ENCODE measurements around the gene F2.

Gene F2

DNA sequence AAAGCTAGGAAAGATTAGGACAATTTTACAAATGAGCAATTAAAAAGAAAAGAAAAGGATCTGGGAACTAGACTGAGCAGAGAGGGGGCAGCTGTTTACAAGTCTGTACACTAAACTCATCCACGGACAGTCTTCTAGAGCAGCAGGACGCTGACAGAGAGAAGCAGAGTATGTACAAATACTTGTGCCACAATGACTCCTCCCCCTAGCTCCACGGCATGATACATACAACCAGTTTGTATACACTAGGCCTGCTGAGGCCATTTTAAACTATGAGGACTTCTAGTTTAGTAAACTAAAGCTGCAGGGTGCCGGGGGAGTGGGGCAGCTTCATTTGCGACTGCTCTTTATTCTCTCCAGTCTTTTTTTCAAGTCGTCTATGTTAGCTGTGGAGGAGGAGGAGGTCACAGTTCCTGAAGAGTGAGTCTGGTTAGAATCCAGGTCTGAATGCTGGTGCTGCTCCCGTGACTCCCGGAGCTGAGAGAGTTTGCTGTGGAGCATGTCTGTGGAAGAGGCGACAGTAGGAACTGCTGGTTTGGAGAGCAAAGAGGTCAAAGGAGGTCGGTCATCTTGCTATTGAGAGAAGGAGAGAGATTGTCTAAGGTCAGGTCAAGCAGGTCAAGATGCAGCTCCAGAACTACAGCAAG, 24.8 kb downstream of the F2 start:
- Mint-ChIP-seq H3K36me3 (ENCODE audit: insufficient read depth) (peaks cover 33% of the 10 kb centered on the region), H3K27ac (ENCODE audit: low read depth) (no peak overlapping the region)
- no peak for ATAC-seq (replicated peaks; ENCODE audit: extremely low read depth, poor library complexity, severe bottlenecking)

DNA sequence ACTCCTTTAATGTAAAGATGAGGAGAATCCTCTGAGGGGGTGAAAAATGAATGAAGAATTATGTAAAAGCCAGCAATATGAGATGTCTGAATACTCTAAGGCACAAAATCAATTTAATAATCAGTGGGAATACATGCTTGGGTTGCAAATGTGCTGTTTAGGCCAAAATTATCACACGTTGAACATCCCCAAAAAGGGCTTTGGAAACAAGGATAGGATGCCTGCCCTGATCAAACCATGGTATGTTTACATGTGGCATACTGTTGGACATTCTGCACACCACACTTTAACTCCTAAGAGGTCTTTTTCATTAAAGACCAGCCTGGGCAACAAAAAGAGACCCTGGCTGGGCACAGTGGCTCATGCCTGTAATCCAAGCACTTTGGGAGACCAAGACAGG, 26.3 kb downstream of the F2 start:
- Mint-ChIP-seq H3K36me3 (ENCODE audit: insufficient read depth) (peaks cover 45% of the 10 kb centered on the region), H3K4me1 (no peaks in the 10 kb centered on the region), H3K4me3 (no peak overlapping the region), H3K27me3 (no peaks in the 10 kb centered on the region), H3K27ac (ENCODE audit: low read depth) (no peak overlapping the region), H3K9me3 (no peaks in the 10 kb centered on the region)
- ATAC-seq (replicated peaks; ENCODE audit: extremely low read depth, poor library complexity, severe bottlenecking) (no peak), DNase-seq (ENCODE audit: low spot score in 2 of 2) (no peak)

More for the DNA sequence above, 24.8 kb downstream of the F2 start:
- Mint-ChIP-seq H3K27me3 (no peaks in the 10 kb centered on the region), H3K9me3 (no peaks in the 10 kb centered on the region), H3K4me3 (no peak overlapping the region), H3K4me1 (no peaks in the 10 kb centered on the region)
- DNase-seq (ENCODE audit: low spot score in 2 of 2) = no peak

DNA sequence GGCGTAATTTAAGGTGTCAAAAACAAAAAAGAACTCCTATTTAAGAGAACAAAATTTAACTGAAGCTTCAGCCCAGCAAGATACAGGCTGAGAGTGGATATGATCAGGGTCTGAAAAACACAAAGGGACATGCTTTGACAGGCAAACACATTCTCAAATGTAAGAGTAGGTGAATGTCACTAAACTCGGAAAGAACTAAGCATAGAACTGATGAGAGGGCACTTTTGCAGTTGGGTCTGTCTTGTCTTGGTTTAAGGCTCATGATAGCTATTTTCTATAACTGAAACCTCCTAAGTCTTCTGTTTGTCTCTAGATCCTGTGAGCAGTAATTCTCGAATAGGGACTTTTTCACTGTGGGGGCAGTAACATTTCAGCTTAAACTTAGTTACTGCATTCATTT, 27.0 kb downstream of the F2 start:
- no peaks in the 10 kb centered on the region for H3K4me1 Mint-ChIP-seq
- peaks cover 48% of the 10 kb centered on the region for H3K36me3 Mint-ChIP-seq (ENCODE audit: insufficient read depth)

DNA sequence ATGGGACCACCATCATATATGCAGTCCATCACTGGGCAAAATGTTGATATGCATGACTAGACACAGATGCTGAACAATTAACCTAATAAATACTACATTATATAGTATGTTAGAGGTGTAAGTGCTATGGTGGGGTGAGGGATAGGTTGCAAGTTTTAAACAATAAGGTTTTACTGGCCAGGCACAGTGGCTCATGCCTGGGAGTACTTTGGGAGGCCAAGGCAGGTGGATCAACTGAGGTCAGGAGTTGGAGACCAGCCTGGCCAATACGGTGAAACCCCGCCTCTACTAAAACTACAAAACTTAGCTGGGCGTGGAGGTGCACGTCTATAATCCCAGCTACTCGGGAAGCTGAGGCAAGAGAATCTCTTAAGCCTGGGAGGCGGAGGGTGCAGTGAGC, 28.1 kb downstream of the F2 start:
- Mint-ChIP-seq H3K9me3 (no peaks in the 10 kb centered on the region), H3K27ac (ENCODE audit: low read depth) (peak overlapping the region; percentile 5), H3K4me1 (no peaks in the 10 kb centered on the region), H3K4me3 (no peak overlapping the region), H3K36me3 (ENCODE audit: insufficient read depth) (peaks cover 51% of the 10 kb centered on the region), H3K27me3 (no peaks in the 10 kb centered on the region)
- ATAC-seq (replicated peaks; ENCODE audit: extremely low read depth, poor library complexity, severe bottlenecking) (no peak), DNase-seq (ENCODE audit: low spot score in 2 of 2) (no peak)

More for the DNA sequence above, 27.0 kb downstream of the F2 start:
- Mint-ChIP-seq H3K4me3 (no peak overlapping the region), H3K27me3 (no peaks in the 10 kb centered on the region), H3K9me3 (no peaks in the 10 kb centered on the region), H3K27ac (ENCODE audit: low read depth) (no peak overlapping the region)
- DNase-seq (ENCODE audit: low spot score in 2 of 2) (no peak), ATAC-seq (replicated peaks; ENCODE audit: extremely low read depth, poor library complexity, severe bottlenecking) (no peak)

DNA sequence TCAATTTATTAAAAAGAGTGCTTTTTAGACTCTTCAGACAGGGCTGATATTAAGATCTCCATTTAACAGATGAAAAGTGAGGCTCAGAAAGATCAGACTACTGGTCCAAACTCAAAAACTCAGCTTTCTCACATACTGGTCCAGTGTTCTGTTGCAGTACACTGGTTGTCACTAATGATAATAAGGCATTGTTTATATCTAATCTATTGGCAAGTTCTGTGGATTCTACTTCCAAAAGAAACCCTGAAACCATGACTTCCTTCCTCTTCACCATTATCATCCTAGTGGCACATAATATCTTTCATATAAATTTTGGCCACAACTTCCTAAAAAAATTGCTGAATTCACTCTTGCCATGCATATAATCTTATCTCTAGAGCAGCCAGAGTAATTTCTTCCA, 36.9 kb downstream of the F2 start:
- Mint-ChIP-seq H3K4me3 (no peak overlapping the region), H3K9me3 (no peaks in the 10 kb centered on the region), H3K4me1 (no peaks in the 10 kb centered on the region), H3K27ac (ENCODE audit: low read depth) (no peak overlapping the region), H3K36me3 (ENCODE audit: insufficient read depth) (peaks cover 73% of the 10 kb centered on the region), H3K27me3 (no peaks in the 10 kb centered on the region)
- ATAC-seq (replicated peaks; ENCODE audit: extremely low read depth, poor library complexity, severe bottlenecking) (no peak), DNase-seq (ENCODE audit: low spot score in 2 of 2) (no peak)

DNA sequence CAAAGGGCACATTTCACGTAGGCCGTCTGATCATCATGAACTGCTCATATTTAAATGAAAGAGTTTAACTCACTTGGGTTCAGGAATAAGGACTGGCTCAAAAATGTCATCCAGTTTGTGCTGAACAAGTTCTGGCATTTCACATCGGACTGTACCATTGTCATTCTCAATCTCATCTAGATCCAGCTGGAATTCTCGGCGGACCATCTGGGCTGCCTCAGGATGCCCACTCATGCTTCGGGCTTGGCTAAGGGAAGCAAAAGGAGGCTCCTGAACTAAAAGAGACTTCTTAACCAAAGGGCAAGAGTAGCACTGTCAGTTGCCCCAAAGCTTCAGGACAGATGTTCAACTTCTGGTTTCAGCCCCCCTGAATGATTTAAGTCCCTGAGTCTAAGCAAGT, 40.2 kb downstream of the F2 start:
- Mint-ChIP-seq H3K36me3 (ENCODE audit: insufficient read depth) (peaks cover 64% of the 10 kb centered on the region), H3K4me3 (no peak overlapping the region), H3K27ac (ENCODE audit: low read depth) (no peak overlapping the region), H3K9me3 (no peaks in the 10 kb centered on the region), H3K27me3 (no peaks in the 10 kb centered on the region), H3K4me1 (no peaks in the 10 kb centered on the region)
- no peak for DNase-seq (ENCODE audit: low spot score in 2 of 2)
- ATAC-seq (replicated peaks; ENCODE audit: extremely low read depth, poor library complexity, severe bottlenecking) = no peak

DNA sequence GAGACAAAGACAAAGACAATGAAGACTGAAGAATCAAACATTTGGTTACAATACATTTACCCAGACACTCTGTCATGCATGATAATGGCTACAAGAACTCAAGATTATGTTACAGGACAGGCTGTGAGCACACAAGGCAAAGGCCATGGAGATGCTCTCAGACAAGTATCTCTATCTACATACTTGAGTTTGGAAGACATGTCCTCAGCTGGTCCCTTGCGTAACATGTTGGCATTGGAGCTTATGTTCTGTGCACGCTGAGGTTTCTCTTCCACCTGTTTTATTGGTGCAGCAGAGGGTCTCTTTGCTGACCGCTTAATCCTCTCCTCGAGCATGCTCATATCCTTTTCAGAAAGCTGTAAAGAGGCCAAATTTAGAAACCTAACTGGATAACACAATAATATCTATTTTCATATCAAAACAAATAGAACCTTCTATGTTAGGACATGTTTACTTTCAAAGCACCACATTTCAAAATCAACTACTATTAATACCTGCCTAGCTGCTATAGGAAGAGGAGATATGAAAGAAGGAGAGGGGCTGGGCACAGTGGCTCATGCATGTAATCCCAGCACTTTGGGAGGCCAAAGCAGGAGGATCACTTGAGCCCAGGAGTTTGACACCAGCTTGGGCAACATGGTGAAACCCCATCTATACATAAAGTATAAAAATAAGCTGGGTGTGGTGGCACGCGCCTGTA, 41.6 kb downstream of the F2 start:
- ATAC-seq (replicated peaks; ENCODE audit: extremely low read depth, poor library complexity, severe bottlenecking) (no peak), DNase-seq (ENCODE audit: low spot score in 2 of 2) (no peak)
- H3K4me1 Mint-ChIP-seq = no peaks in the 10 kb centered on the region
- no peaks in the 10 kb centered on the region for H3K27me3 Mint-ChIP-seq
- H3K27ac Mint-ChIP-seq (ENCODE audit: low read depth) = no peak overlapping the region
- no peak overlapping the region for H3K4me3 Mint-ChIP-seq
- peaks cover 56% of the 10 kb centered on the region for H3K36me3 Mint-ChIP-seq (ENCODE audit: insufficient read depth)
- no peaks in the 10 kb centered on the region for H3K9me3 Mint-ChIP-seq

DNA sequence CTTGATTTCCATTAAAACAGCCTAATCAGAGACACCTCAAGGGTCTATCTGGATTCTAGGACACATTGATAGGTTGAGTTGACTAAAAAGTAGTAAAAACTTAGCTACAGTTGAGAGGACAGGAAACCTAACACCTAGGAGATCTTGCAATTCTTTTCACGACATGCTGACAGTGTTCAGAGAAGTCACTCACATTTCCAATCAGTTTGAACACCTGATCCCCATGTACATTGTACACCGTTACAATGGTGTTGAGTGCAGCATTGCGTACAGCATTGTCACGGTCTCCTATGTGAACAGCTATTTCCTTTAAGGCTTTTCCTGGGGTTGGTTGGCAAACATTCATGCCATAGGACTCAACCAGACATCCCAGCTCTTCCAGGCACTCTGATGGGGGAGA, 42.8 kb downstream of the F2 start:
- Mint-ChIP-seq H3K9me3 (no peaks in the 10 kb centered on the region), H3K36me3 (ENCODE audit: insufficient read depth) (peaks cover 52% of the 10 kb centered on the region)

DNA sequence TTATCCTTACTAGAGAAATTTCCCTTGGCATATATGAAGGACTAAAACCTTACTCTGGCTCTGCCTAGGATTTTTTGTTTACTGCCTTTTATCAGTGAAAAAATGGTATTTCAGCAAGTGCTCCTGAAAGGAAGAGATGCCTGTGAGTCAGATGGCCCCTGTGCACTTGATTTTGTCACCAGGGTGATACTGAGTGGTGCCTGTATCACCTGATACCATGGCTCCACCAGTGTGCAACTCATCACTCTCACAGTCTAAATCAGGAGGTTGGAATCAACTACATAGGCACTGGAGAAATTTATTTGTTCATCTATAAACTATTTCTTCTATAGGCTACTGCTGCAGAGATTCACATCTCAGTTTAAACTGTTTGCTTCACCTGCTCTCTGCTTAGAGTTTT, 43.2 kb downstream of the F2 start:
- no peak overlapping the region for H3K4me3 Mint-ChIP-seq
- H3K27me3 Mint-ChIP-seq = no peaks in the 10 kb centered on the region
- DNase-seq (ENCODE audit: low spot score in 2 of 2) = no peak
- peak overlapping the region; percentile 29 for H3K27ac Mint-ChIP-seq (ENCODE audit: low read depth)
- H3K4me1 Mint-ChIP-seq = no peaks in the 10 kb centered on the region
- H3K9me3 Mint-ChIP-seq = no peaks in the 10 kb centered on the region
- peaks cover 51% of the 10 kb centered on the region for H3K36me3 Mint-ChIP-seq (ENCODE audit: insufficient read depth)
- no peak for ATAC-seq (replicated peaks; ENCODE audit: extremely low read depth, poor library complexity, severe bottlenecking)

More for the DNA sequence above, 42.8 kb downstream of the F2 start:
- no peaks in the 10 kb centered on the region for H3K4me1 Mint-ChIP-seq
- no peaks in the 10 kb centered on the region for H3K27me3 Mint-ChIP-seq
- DNase-seq (ENCODE audit: low spot score in 2 of 2) = no peak
- no peak overlapping the region for H3K27ac Mint-ChIP-seq (ENCODE audit: low read depth)
- ATAC-seq (replicated peaks; ENCODE audit: extremely low read depth, poor library complexity, severe bottlenecking) = no peak
- no peak overlapping the region for H3K4me3 Mint-ChIP-seq

DNA sequence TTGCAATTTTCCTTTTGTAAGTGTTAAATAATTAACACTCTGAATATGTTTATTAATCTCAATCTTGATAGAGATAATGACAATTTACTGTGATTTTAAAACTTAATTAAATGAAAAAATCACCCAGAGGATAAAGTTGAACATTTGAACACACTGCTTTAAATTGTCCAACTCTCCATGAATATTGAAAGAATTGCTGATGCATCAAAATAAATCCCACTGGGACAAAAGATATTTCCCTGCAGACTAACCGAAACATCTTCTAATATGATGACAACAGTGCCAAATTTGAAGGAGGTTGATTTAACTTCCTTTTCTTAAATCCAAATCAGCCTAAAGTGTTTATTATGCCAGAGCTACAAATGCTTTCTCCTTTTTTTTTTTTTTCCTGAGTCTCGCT, 47.6 kb downstream of the F2 start:
- Mint-ChIP-seq H3K4me1 (no peaks in the 10 kb centered on the region), H3K27ac (ENCODE audit: low read depth) (no peak overlapping the region), H3K27me3 (no peaks in the 10 kb centered on the region), H3K9me3 (no peaks in the 10 kb centered on the region), H3K4me3 (no peak overlapping the region), H3K36me3 (ENCODE audit: insufficient read depth) (peaks cover 41% of the 10 kb centered on the region)
- DNase-seq (ENCODE audit: low spot score in 2 of 2) (no peak), ATAC-seq (replicated peaks; ENCODE audit: extremely low read depth, poor library complexity, severe bottlenecking) (no peak)

DNA sequence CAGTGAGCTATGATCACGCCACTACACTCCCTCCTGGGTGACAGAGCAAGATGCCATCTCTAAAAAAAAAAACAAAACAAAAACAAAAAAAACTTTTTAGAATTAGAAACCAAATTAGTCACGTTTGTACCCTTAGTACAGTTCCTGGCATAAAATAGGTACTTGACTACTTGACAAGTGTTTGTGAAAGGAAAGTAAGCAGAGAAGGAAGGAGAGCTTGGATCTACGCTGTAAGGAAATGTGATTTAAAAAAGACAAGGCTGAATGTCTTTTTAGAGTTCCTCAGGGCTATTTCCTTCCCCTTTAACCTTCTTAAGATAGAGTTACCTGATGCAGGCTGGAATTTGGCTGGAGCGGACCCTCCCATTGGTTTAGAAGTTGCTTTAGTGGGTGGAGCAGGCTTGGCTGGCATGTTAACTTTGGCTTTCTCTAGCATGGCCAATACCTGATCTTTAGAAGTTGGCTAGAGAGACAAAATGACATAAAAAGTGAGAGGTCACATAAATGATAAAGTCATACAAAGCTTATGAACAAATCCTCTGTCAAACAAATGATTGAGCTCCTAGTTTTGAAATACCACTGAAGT, 50.7 kb downstream of the F2 start:
- H3K4me3 Mint-ChIP-seq = no peak overlapping the region
- no peaks in the 10 kb centered on the region for H3K27me3 Mint-ChIP-seq
- no peak overlapping the region for H3K27ac Mint-ChIP-seq (ENCODE audit: low read depth)
- no peaks in the 10 kb centered on the region for H3K4me1 Mint-ChIP-seq
- H3K36me3 Mint-ChIP-seq (ENCODE audit: insufficient read depth) = peaks cover 41% of the 10 kb centered on the region
- DNase-seq (ENCODE audit: low spot score in 2 of 2) (no peak), ATAC-seq (replicated peaks; ENCODE audit: extremely low read depth, poor library complexity, severe bottlenecking) (no peak)
- no peaks in the 10 kb centered on the region for H3K9me3 Mint-ChIP-seq

DNA sequence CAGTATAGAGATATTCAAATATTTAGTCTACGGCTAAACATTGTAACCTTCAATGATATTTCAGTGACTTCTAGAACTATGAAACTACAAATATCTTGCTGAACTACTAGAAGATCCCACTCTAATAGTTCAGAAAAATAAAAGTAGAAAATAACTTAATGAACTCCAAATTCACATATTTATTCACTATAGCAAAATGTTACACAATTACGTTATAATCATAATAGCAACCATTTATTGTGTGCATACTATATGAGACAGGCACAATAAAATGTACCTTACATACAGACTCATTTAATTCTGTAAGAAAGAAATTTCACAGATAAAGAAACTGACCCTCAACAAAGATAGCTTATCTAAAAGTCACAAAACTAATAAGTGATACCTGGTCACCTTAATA, 57.9 kb downstream of the F2 start:
- H3K4me1 Mint-ChIP-seq = no peaks in the 10 kb centered on the region
- no peaks in the 10 kb centered on the region for H3K9me3 Mint-ChIP-seq
- ATAC-seq (replicated peaks; ENCODE audit: extremely low read depth, poor library complexity, severe bottlenecking) (no peak), DNase-seq (ENCODE audit: low spot score in 2 of 2) (no peak)
- no peak overlapping the region for H3K27ac Mint-ChIP-seq (ENCODE audit: low read depth)
- H3K36me3 Mint-ChIP-seq (ENCODE audit: insufficient read depth) = peaks cover 42% of the 10 kb centered on the region
- H3K27me3 Mint-ChIP-seq = no peaks in the 10 kb centered on the region
- H3K4me3 Mint-ChIP-seq = no peak overlapping the region

DNA sequence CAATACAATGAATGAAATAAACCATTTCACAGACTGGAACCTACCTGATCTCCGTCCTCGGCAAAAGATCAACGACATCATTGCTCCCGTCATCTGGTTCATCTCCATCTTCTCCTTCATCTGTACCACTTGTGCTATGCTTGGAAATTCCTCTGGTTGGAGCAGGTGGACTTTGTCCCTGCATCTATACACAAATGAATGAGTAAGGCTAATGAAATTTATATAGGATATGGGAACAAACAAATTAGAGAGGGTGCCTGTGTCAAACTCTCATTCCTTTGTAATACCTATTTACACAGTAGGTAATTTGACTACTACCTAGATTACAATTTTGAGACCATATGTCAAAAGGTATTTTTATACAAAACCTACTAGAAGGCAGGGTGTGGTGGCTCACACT, 59.4 kb downstream of the F2 start:
- no peaks in the 10 kb centered on the region for H3K9me3 Mint-ChIP-seq
- H3K27ac Mint-ChIP-seq (ENCODE audit: low read depth) = no peak overlapping the region
- peaks cover 41% of the 10 kb centered on the region for H3K36me3 Mint-ChIP-seq (ENCODE audit: insufficient read depth)
- DNase-seq (ENCODE audit: low spot score in 2 of 2) (no peak), ATAC-seq (replicated peaks; ENCODE audit: extremely low read depth, poor library complexity, severe bottlenecking) (no peak)
- H3K4me3 Mint-ChIP-seq = no peak overlapping the region
- no peaks in the 10 kb centered on the region for H3K27me3 Mint-ChIP-seq
- no peaks in the 10 kb centered on the region for H3K4me1 Mint-ChIP-seq
